Endodermal cell (in vitro differentiated cells): ENCODE measurements around the gene DDX31. TPM values are rescaled to one million over a fixed set of nuclear protein-coding genes. Genes with fewer than 3 reads are reported as not detected.

Experiments
- DNase-seq: peaks from one replicate; pipeline ENCODE4 v3.0.0-alpha.2; 2017
- H3K27ac ChIP-seq: 2 replicates; pipeline ENCODE4 v1.5.1; 2013; ENCODE audit warnings: mild to moderate bottlenecking, low read depth, low read length, moderate library complexity
- H3K27me3 ChIP-seq: 2 replicates; pipeline ENCODE4 v1.6.1; 2013; ENCODE audit warnings: mild to moderate bottlenecking, low read length, moderate library complexity; ENCODE audit not compliant: insufficient read depth, control insufficient read depth, poor library complexity, severe bottlenecking
- H3K36me3 ChIP-seq: 2 replicates; pipeline ENCODE4 v1.7.0; 2013; ENCODE audit warnings: mild to moderate bottlenecking, low read length, moderate library complexity; ENCODE audit not compliant: control insufficient read depth, insufficient read depth
- H3K4me1 ChIP-seq: one replicate; pipeline ENCODE4 v1.7.0; 2013; ENCODE audit warnings: low read length; ENCODE audit not compliant: control insufficient read depth, insufficient read depth
- H3K4me3 ChIP-seq: 2 replicates; pipeline ENCODE4 v1.5.1; 2013; ENCODE audit warnings: mild to moderate bottlenecking, low read length, moderate library complexity
- H3K9ac ChIP-seq: 2 replicates; pipeline ENCODE4 v1.6.1; 2013; ENCODE audit warnings: mild to moderate bottlenecking, low read length, moderate library complexity; ENCODE audit not compliant: poor library complexity, severe bottlenecking; ENCODE audit errors: extremely low read depth
- H3K9me3 ChIP-seq: 2 replicates; pipeline ENCODE4 v1.6.1; 2013; ENCODE audit warnings: mild to moderate bottlenecking, low read length, moderate library complexity; ENCODE audit not compliant: control insufficient read depth
- H3K27ac Mint-ChIP-seq: 2 replicates; pipeline ENCODE4 v1.8.0; 2020; ENCODE audit warnings: mixed read lengths
- H3K27me3 Mint-ChIP-seq: 2 replicates; pipeline ENCODE4 v1.8.0; 2021; ENCODE audit warnings: mild to moderate bottlenecking, mixed read lengths; ENCODE audit not compliant: insufficient read depth
- H3K36me3 Mint-ChIP-seq: 2 replicates; pipeline ENCODE4 v1.8.0; 2020; ENCODE audit warnings: low read depth, mixed read lengths
- H3K4me1 Mint-ChIP-seq: 2 replicates; pipeline ENCODE4 v1.8.0; 2020; ENCODE audit warnings: mixed read lengths
- H3K4me3 Mint-ChIP-seq: 2 replicates; pipeline ENCODE4 v1.8.0; 2020; ENCODE audit warnings: mild to moderate bottlenecking, moderate library complexity, mixed read lengths
- H3K9me3 Mint-ChIP-seq: 2 replicates; pipeline ENCODE4 v1.8.0; 2020; ENCODE audit warnings: mild to moderate bottlenecking, mixed read lengths
- CTCF ChIP-seq: fragments of 200-600 bp; sonication (generic); conservative IDR thresholded peaks from 2 replicates; pipeline ENCODE4 v1.5.0; 2021; ENCODE audit warnings: antibody characterized with exemption, mild to moderate bottlenecking
- WGBS, 2 experiments: methylation state at CpG; one replicate each; pipeline versions ENCODE4 v1.1.5 to v1.1.7; 2013; ENCODE audit warnings: missing lambda C conversion rate in 2 of 2, mixed read lengths in 1 of 2; ENCODE audit not compliant: insufficient coverage in 1 of 2, insufficient read length in 1 of 2; 5-methylcytosine and 5-hydroxymethylcytosine counted together
- total RNA-seq, 2 donors: library from RNA; stranded (reverse); fragmentation: NEBNext Ultra II Directional in 1 of 2; extraction: Animal tissue kit (Norgen Biotek cat#: 25700) in 1 of 2; gene quantifications; 2 replicates in 1 of 2; 3 replicates in 1 of 2; pipeline ENCODE4 v1.2.1, GENCODE V29; 2021

DDX31 gene
- total RNA-seq, 2 donors from 2014 or later: 29.1 to 30.5 TPM

GRCh38 chr9:132596200-132596599, 73.6 kb downstream of the DDX31 start:
- peaks cover 44% of the 10 kb centered on the region for H3K36me3 Mint-ChIP-seq
- Histone ChIP-seq H3K9ac (no peak overlapping the region), H3K36me3 (peaks cover 71% of the 10 kb centered on the region), H3K27ac (no peak overlapping the region), H3K4me3 (no peak overlapping the region), H3K27me3 (peaks cover 16% of the 10 kb centered on the region), H3K4me1 (peaks cover 4% of the 10 kb centered on the region), H3K9me3 (no peaks in the 10 kb centered on the region)
- no peak overlapping the region for H3K4me3 Mint-ChIP-seq
- no peaks in the 10 kb centered on the region for H3K9me3 Mint-ChIP-seq
- peaks cover 20% of the 10 kb centered on the region for H3K27me3 Mint-ChIP-seq
- no peak for DNase-seq
- no peak overlapping the region for H3K27ac Mint-ChIP-seq
- WGBS, 2 experiments: 83% methylated on average over 3 of the region's 3 CpGs; no CpG with 5 or more reads in 1 of the 2 experiments
- no peak for TF ChIP-seq CTCF
- peaks cover 22% of the 10 kb centered on the region for H3K4me1 Mint-ChIP-seq

GRCh38 chr9:132595319-132595718, 74.5 kb downstream of the DDX31 start:
- Mint-ChIP-seq H3K27me3 (peaks cover 27% of the 10 kb centered on the region), H3K36me3 (peaks cover 35% of the 10 kb centered on the region), H3K4me1 (peaks cover 27% of the 10 kb centered on the region), H3K9me3 (no peaks in the 10 kb centered on the region), H3K4me3 (no peak overlapping the region), H3K27ac (no peak overlapping the region)
- no peak overlapping the region for H3K4me3 ChIP-seq
- TF ChIP-seq CTCF: no peak
- no peaks in the 10 kb centered on the region for H3K9me3 ChIP-seq
- H3K27ac ChIP-seq: no peak overlapping the region
- no peak for DNase-seq
- H3K27me3 ChIP-seq: peaks cover 25% of the 10 kb centered on the region
- H3K9ac ChIP-seq: no peak overlapping the region
- H3K36me3 ChIP-seq: peaks cover 62% of the 10 kb centered on the region
- H3K4me1 ChIP-seq: peaks cover 4% of the 10 kb centered on the region
- WGBS, 2 experiments: 91 to 95% methylated on average over 4 to 6 of the region's 6 CpGs

GRCh38 chr9:132594412-132594811, 75.4 kb downstream of the DDX31 start:
- Mint-ChIP-seq H3K27me3 (peaks cover 34% of the 10 kb centered on the region), H3K4me3 (no peak overlapping the region), H3K4me1 (peaks cover 27% of the 10 kb centered on the region), H3K9me3 (no peaks in the 10 kb centered on the region), H3K36me3 (peaks cover 26% of the 10 kb centered on the region), H3K27ac (no peak overlapping the region)
- H3K9me3 ChIP-seq: no peaks in the 10 kb centered on the region
- H3K4me3 ChIP-seq: no peak overlapping the region
- DNase-seq: no peak
- H3K4me1 ChIP-seq: peaks cover 4% of the 10 kb centered on the region
- H3K36me3 ChIP-seq: peaks cover 54% of the 10 kb centered on the region
- no peak overlapping the region for H3K9ac ChIP-seq
- no peak overlapping the region for H3K27ac ChIP-seq
- TF ChIP-seq CTCF: no peak
- 94 to 95% methylated on average over 5 to 13 of the region's 13 CpGs for WGBS, 2 experiments
- H3K27me3 ChIP-seq: peaks cover 34% of the 10 kb centered on the region
